GM18868 (cell line): Measurements from ENCODE around the gene KIZ.

Experiments
- ATAC-seq: cut with Tn5 transposase; IDR thresholded peaks from one replicate; pipeline ENCODE4 v1.9.1; 2021; ENCODE audit warnings: mild to moderate bottlenecking, moderate library complexity; ENCODE audit not compliant: unreplicated experiment

The KIZ gene

GRCh38 chr20:21173485-21173884, 47.6 kb downstream of the KIZ start:
- no peak for ATAC-seq

GRCh38 chr20:21174516-21175239, 48.8 kb downstream of the KIZ start:
- no peak for ATAC-seq

GRCh38 chr20:21175433-21175832, 49.6 kb downstream of the KIZ start:
- no peak for ATAC-seq

- no peak for ATAC-seq
These were observed 51.9 kb downstream of the KIZ start for GRCh38 chr20:21177767-21178166.

DNA sequence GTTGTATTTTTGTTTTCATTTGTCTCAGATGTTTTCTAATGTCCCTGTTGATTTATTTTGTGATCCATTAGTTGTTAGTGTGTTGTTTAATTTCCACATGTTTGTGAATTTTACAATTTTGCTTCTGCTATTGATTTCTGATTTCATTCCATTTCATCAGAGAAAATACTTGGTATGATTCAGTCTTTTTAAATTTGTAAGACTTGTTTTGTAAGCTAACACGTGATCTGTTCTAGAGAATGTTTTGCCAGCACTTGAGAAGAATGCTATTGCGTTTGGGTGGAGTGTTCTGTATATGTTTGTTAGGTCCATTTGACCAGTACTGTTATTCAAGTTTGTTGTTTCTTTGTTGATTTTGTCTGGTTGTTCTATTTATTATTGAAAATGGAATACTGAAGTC, 53.9 kb downstream of the KIZ start:
- ATAC-seq: no peak

- ATAC-seq: no peak
These were observed 54.4 kb downstream of the KIZ start for GRCh38 chr20:21180248-21180647.

DNA sequence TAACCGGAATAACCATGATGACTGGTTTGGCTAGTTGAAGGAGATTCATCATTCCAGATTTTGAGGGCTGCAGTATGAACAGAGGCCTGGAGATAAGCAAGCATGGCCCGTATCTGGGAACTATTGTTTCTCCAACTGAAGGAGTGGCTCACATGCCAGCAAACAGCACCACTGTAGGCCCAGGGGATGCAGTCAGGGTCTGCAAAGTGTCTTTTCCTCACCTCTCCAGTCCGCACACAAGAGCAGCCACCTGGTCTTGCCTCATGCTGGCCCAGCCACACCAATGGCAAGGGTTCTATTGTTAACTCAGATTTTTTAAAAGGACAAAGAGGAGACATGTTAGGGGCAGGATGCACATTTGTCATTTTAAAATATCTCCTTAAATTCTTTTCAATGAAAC, 55.1 kb downstream of the KIZ start:
- ATAC-seq: no peak

- ATAC-seq: no peak
These were observed 57.1 kb downstream of the KIZ start for GRCh38 chr20:21182832-21183563.

- no peak for ATAC-seq
These were observed 57.8 kb downstream of the KIZ start for GRCh38 chr20:21183722-21184121.

GRCh38 chr20:21184819-21185218, 58.9 kb downstream of the KIZ start:
- ATAC-seq: no peak

GRCh38 chr20:21185849-21186248, 60.0 kb downstream of the KIZ start:
- ATAC-seq: no peak

DNA sequence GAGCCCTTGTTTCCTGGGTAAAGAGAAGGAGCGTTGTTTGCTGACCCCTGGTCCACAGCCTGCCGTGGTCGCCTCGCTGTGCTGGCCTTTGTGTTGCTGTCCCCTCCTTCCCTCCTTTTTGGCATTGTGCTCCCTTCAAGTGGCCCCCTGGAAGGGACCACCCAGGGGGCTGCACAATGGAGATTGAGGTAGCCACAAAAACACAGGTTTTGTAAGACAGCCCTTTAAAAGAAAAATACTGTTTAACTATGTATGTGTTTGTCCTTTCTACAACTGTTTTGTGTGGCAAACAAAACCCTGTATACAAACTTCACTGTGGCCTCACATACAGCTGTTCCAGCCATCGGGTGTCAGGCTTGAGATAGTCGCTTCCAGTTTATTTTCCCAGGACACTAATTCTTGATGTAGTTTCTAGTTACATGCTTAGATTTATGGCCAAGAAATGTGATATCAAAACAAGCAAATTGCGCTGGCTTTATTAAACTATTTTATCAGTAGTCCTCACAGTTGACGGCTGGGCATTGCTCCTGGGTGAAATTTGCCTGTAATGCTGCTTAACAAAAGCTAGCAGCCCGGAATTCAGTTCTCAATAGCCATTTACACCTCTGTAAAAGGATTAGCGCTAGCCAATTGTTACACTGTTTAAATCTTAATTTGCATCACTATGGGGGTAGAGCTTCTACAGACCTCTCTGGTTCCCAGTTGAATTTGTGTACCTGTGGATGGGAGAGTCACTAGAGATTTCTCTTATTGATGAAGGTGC, 64.1 kb downstream of the KIZ start:
- no peak for ATAC-seq

- ATAC-seq: no peak
These were observed 65.0 kb downstream of the KIZ start for GRCh38 chr20:21190869-21191268.

DNA sequence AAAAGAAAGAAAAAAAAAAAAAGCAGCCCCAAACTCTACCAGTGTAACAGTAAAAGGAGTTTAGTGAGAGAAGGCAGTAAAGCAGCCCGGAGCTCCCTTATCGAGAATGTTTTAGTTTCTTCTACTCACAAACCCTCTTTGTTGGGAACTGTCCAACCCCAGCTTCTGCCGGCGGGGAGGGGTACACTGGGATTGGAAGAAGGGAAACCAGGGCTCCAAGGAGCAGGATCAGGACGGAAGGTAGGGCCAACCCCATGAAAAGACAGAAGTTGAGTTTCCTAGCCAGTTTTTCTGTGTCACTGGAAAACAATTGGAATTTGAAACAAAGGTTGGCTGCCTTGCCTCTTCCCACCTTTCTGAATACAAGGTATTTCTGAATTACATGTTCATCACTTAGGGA, 66.0 kb downstream of the KIZ start:
- ATAC-seq: no peak

DNA sequence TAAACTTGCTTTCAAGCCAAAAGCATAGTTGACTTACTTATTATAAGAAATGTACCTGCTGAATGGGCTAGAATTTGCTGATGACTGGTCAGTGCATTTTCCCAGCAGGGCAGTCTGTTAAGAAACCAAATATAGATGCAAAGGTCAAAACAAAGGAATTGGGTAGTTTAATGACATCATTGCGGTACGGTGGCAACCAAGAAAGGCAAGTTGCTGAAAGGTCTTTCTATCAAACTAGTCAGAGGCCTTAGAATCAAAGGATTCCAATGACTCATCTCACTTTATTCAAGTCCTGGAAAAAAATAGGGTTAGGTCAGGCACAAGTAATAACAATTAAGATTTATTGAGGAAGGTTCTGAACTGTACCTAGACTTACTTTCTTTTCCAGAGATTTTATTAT, 76.4 kb downstream of the KIZ start:
- no peak for ATAC-seq

- ATAC-seq: no peak
These were observed 77.3 kb downstream of the KIZ start for GRCh38 chr20:21203088-21203656.

- no peak for ATAC-seq
These were observed 80.7 kb downstream of the KIZ start for GRCh38 chr20:21206584-21206983.

DNA sequence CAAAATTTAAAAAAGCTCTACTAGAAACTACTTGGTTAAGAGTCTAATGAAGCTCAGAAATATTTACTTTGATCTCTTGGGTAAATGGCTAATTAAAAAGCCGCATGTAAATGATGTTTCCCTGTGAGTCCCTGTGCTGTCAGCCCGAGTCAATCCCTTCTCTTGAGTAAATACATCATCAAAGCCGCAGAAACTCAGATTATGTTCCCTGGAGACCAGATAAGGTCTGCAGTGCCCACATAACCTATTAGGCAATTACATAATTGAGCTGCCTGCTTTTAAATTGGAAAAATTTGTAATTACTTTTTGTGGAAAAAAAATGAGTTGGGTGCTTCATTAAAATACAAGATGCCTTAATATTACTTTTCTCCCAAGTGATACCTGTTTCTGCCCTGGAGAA, 83.1 kb downstream of the KIZ start:
- ATAC-seq: no peak

GRCh38 chr20:21209668-21210067, 83.8 kb downstream of the KIZ start:
- ATAC-seq: no peak

GRCh38 chr20:21213691-21214090, 87.8 kb downstream of the KIZ start:
- no peak for ATAC-seq

- ATAC-seq: no peak
These were observed 88.5 kb downstream of the KIZ start for GRCh38 chr20:21214431-21214830.

DNA sequence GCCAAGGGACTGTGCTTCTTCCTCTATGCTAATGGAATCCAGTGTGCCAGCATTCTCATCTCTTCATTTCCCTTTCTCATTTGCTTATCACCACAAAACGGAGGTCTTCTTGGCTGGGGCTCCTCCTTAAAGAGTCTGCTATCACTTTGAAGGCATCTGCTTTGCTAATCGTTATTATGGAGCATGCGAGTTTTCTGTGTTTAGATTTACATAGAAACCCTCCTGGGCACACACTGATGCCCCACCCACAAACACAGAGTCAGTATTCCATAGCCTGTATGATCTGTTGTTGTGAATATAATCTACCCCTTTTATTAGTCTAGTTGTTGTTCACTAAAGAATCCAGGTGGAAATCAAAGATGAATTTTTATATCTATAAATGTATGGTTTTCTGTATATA, 93.8 kb downstream of the KIZ start:
- no peak for ATAC-seq
